Transverse colon (tissue), 4 donors: ENCODE data around the gene PRR9. TPM values are rescaled to one million over a fixed set of nuclear protein-coding genes. Genes with fewer than 3 reads are reported as not detected.
"Not testable (repeated sequence)": the region's sequence is repeated elsewhere in the genome, so short reads cannot be mapped to it uniquely, and the experiment has no call there.

Experiments used
- DNase-seq: peaks from one replicate; pipeline ENCODE4 v3.0.0-alpha.2; 2019
- H3K27ac ChIP-seq, 4 donors: fragments of 200-600 bp; sonication (generic); 2 replicates each; pipeline ENCODE4 v1.5.1; 2016 to 2018; ENCODE audit warnings: inconsistent platforms in 4 of 4
- H3K27me3 ChIP-seq: fragments of 200-600 bp; sonication (generic); 2 replicates; pipeline ENCODE4 v1.5.1; 2017; ENCODE audit warnings: inconsistent platforms
- H3K36me3 ChIP-seq, 4 donors: fragments of 200-600 bp; sonication (generic); 2 replicates each; pipeline ENCODE4 v1.5.1; 2017 to 2019; ENCODE audit warnings: inconsistent platforms in 4 of 4
- H3K4me1 ChIP-seq, 4 donors: fragments of 200-600 bp; sonication (generic); 2 replicates each; pipeline ENCODE4 v1.5.1; 2017 to 2020; ENCODE audit warnings: inconsistent platforms in 4 of 4
- H3K4me3 ChIP-seq, 4 donors: fragments of 200-600 bp; sonication (generic); 1 replicate in 1 of 4; 2 replicates in 3 of 4; pipeline versions ENCODE4 v1.5.1 to v1.6.1; 2017 to 2019; ENCODE audit warnings: inconsistent platforms in 4 of 4
- H3K9me3 ChIP-seq, 2 donors: fragments of 200-600 bp; sonication (generic); 2 replicates each; pipeline ENCODE4 v1.5.1; 2017 to 2019; ENCODE audit warnings: inconsistent platforms in 2 of 2
- CTCF ChIP-seq, 5 experiments: fragments of 200-600 bp in 3 of 5; fragments of 450-650 bp in 2 of 5; sonication (generic) in 3 of 5; IDR thresholded peaks; 1 replicate in 2 of 5; 2 replicates in 3 of 5; pipeline ENCODE4 v1.5.1; 2016 to 2017; ENCODE audit warnings: antibody characterized with exemption in 5 of 5, inconsistent platforms in 3 of 5, mild to moderate bottlenecking in 2 of 5, moderate library complexity in 1 of 5
- EP300 ChIP-seq: sonication (generic); formaldehyde crosslinking; IDR thresholded peaks from one replicate; pipeline ENCODE4 v1.6.1; 2017; ENCODE audit warnings: antibody characterized with exemption, low read depth
- POLR2A ChIP-seq: fragments of 450-650 bp; IDR thresholded peaks from one replicate; pipeline ENCODE4 v1.6.1; 2016; ENCODE audit warnings: antibody characterized with exemption, mild to moderate bottlenecking, moderate library complexity
- POLR2AphosphoS5 ChIP-seq, 3 donors: sonication (generic); formaldehyde crosslinking; IDR thresholded peaks; one replicate each; pipeline ENCODE4 v1.6.1; 2016; ENCODE audit warnings: antibody characterized with exemption in 3 of 3
- WGBS, 2 donors: methylation state at CpG; one replicate each; pipeline ENCODE4 v1.1.5; 2018; ENCODE audit warnings: low coverage in 1 of 2; 5-methylcytosine and 5-hydroxymethylcytosine counted together
- in situ Hi-C, 4 donors: fragments of 200-750 bp; cut with MboI; loops; one replicate each; pipeline versions ENCODE4 v1.15.0 to v1.15.1; 2017; ENCODE audit warnings: low sequenced_read_pairs in 3 of 4, low pct_ligation_motif_present in 1 of 4, low pct_unique_long_range_greater_than_20kb in 1 of 4
- intact Hi-C: fragments of 100-400 bp; cut with DNase I; formaldehyde crosslinking; loops from one replicate; pipeline ENCODE4 v1.15.1; 2023; ENCODE audit warnings: low total_unique reads
- total RNA-seq, 4 donors: library from RNA; depleted of rRNA; stranded (reverse); fragments of >200 nt; gene quantifications; one replicate each; pipeline ENCODE4 v1.1.0, GENCODE V29; 2016

PRR9 gene
- total RNA-seq, 4 donors from 2014 or later, result not detected

DNA sequence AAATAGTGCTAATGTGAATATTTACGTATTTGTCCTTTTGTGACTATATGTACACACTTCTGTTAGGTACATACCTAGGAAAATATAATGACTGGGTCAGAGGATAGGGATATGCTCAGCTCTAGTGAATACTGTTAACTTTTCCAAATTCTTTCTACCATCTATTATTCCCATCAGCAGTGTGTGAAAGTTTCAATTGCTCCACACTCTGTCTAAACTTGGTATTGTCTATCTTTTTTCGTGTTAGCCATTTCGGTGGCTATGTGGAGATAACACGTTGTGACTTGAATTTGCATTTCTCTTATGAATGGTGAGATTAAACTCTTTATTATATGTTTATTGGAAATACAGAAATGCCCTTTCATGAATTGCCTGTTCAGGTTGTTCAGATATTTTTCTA, 36.8 kb upstream of the PRR9 start:
- Histone ChIP-seq H3K27ac (no peak overlapping the region), H3K4me1 (no peaks in the 10 kb centered on the region), H3K27me3 (no peaks in the 10 kb centered on the region), H3K36me3 (no peaks in the 10 kb centered on the region), H3K9me3 (no peaks in the 10 kb centered on the region), H3K4me3 (no peak overlapping the region)
- WGBS, 2 donors, result 63 to 79% methylated on average over 4 of the region's 4 CpGs
- in situ Hi-C loops, result no loop called here
- TF ChIP-seq CTCF (IDR thresholded peaks at IDR 0.05), result no peak
- no peak for DNase-seq
- intact Hi-C loops, result no loop called here

GRCh38 chr1:153188301-153188700, 29.1 kb upstream of the PRR9 start:
- H3K4me3 ChIP-seq, in situ Hi-C loops, H3K27me3 ChIP-seq, intact Hi-C loops, H3K27ac ChIP-seq, H3K9me3 ChIP-seq, DNase-seq, H3K36me3 ChIP-seq, H3K4me1 ChIP-seq: not testable (repeated sequence)
- 73% methylated on average over 4 of the region's 4 CpGs; no CpG with 5 or more reads in 1 of the 2 donors for WGBS, 2 donors

GRCh38 chr1:153190373-153190772, 27.0 kb upstream of the PRR9 start:
- Histone ChIP-seq H3K9me3 (no peaks in the 10 kb centered on the region), H3K4me1 (no peaks in the 10 kb centered on the region), H3K27me3 (no peaks in the 10 kb centered on the region), H3K4me3 (no peak overlapping the region), H3K36me3 (no peaks in the 10 kb centered on the region), H3K27ac (no peak overlapping the region)
- DNase-seq, result no peak
- intact Hi-C loops, result no loop called here
- 16 to 17% methylated on average over 2 to 3 of the region's 3 CpGs for WGBS, 2 donors
- no peak for TF ChIP-seq POLR2AphosphoS5 (IDR thresholded peaks at IDR 0.05)
- in situ Hi-C loops, result no loop called here

GRCh38 chr1:153192697-153193096, 24.7 kb upstream of the PRR9 start:
- DNase-seq, result no peak
- intact Hi-C loops (no loop called here), in situ Hi-C loops (no loop called here)
- H3K4me1 ChIP-seq, result no peaks in the 10 kb centered on the region
- no peak overlapping the region for H3K4me3 ChIP-seq
- no peaks in the 10 kb centered on the region for H3K36me3 ChIP-seq
- H3K9me3 ChIP-seq, result no peaks in the 10 kb centered on the region
- H3K27ac ChIP-seq, result no peak overlapping the region
- WGBS, 2 donors, result 10 to 38% methylated on average over 2 to 3 of the region's 3 CpGs
- H3K27me3 ChIP-seq, result no peaks in the 10 kb centered on the region
- no peak for TF ChIP-seq POLR2AphosphoS5 (IDR thresholded peaks at IDR 0.05)
- TF ChIP-seq POLR2A, result no peak
- TF ChIP-seq EP300, result no peak
- TF ChIP-seq CTCF (IDR thresholded peaks at IDR 0.05), result no peak

DNA sequence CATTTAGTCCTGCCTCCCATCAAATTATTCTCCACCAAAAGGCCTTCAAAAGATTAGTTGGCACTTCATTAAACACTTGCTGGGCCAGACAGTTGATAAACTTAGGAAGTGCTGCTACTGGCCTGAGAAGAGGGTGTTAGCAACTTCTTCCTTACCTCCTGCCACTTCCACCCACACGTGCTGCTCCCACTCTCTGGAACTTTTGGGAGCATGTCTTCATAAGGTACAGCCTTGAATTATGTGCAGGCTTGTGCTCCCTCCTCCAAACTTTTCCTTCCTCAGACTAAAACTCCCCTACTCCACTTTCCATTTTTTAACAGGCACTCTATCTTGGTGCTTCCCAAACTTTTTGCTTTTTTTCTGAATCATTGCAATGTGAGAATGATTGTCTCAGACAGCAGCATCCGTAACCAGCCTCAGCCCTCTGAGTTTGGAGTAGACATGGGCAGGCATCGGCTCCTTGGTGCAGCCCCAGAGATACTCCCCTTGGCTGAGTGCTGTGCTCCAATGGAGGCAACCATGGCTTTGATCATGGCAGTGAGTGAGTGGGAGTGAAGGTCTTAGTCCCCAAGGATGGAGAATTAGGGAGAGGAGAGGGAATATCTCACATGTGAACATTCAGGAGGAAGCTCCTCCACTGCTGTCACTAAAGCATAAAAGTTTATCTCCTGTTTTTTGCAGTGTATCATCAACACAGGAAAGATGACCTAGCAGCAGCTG, 22.9 kb upstream of the PRR9 start:
- TF ChIP-seq EP300 (no peak), CTCF (IDR thresholded peaks at IDR 0.05) (no peak), POLR2A (no peak), POLR2AphosphoS5 (IDR thresholded peaks at IDR 0.05) (no peak)
- intact Hi-C loops, result no loop called here
- 0 to 61% methylated on average over 1 to 3 of the region's 3 CpGs for WGBS, 2 donors
- Histone ChIP-seq H3K27me3 (no peaks in the 10 kb centered on the region), H3K4me1 (no peaks in the 10 kb centered on the region), H3K36me3 (no peaks in the 10 kb centered on the region), H3K4me3 (no peak overlapping the region), H3K27ac (no peak overlapping the region), H3K9me3 (no peaks in the 10 kb centered on the region)
- DNase-seq, result no peak
- in situ Hi-C loops, result no loop called here
